GM21381 (cell line): Measurements from ENCODE around the gene CCL2.

Experiments used
- ATAC-seq: cut with Tn5 transposase; IDR thresholded peaks from one replicate; pipeline ENCODE4 v1.9.1; 2021; ENCODE audit warnings: mild to moderate bottlenecking, moderate library complexity; ENCODE audit not compliant: unreplicated experiment

CCL2 gene

DNA sequence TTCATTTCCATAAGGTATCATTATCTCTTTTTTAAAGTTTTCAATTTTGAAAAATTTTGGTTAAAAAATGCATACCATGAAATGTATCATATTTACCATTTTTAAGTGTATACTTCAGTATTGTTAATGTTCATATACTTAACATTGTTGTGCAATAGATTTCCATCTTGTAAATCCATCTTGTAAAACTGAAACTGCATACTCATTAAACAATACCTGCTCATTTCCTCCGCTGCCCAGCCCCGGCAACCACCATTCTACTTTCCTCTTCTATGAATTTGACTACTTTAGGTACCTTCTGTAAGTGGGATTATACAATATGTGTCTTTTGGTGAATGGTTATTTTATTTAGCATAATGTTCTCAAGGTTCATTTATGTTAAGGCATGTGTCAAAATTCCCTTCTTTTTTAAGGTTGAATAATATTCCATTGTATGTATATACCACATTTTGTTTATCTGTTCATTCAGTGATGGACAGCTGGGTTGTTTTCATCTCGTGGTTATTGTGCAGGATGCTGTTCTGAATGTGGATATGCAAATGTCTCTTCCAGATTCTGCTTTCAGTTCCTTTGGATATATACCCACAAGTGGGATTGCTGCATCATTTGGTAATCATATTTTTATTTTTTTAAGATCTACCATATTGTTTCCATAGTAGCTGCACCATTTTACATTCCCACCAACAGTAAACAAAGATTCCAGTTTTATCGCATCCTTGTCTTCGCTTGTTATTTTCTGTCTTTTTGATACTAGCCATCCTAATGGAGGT, 6.7 kb downstream of the CCL2 start:
- ATAC-seq, result no peak

DNA sequence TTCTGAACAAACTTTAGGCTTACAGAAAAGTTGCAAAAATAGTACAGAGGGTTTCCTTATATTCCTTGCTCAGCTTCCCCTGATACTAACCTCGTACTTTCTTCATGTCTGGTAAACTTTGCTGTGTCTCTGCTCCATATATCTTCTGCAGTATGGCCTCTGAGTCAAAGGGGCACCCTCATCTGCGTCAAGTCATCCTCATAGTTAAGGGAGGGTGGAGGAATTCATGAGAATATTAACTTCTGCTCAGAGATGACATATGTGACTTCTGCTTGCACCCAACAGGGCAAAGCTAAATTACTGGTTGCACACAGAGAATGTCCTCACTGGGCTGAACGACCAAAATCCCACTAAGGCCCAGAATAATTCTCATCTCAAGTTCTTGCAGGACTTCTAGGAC, 10.6 kb downstream of the CCL2 start:
- ATAC-seq, result no peak

DNA sequence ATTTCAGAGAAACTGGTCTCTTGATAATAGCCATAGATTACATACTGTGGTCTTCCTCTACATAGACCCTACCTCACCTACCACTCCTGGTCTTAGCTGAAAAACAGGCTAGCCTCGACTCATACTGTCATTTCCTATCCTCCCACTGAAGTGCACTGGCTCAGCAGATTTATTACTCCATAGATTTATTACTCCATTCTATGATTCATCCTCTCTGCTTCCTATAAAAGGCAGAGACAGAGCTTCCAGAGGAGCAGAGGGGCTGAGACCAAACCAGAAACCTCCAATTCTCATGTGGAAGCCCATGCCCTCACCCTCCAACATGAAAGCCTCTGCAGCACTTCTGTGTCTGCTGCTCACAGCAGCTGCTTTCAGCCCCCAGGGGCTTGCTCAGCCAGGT, 14.9 kb downstream of the CCL2 start, which contains the start of gene CCL7:
CCL7 (plus strand) TSS at position 253 of the 400 bp plus-strand sequence; CDS start at position 323, 70 bp downstream.
- no peak for ATAC-seq

DNA sequence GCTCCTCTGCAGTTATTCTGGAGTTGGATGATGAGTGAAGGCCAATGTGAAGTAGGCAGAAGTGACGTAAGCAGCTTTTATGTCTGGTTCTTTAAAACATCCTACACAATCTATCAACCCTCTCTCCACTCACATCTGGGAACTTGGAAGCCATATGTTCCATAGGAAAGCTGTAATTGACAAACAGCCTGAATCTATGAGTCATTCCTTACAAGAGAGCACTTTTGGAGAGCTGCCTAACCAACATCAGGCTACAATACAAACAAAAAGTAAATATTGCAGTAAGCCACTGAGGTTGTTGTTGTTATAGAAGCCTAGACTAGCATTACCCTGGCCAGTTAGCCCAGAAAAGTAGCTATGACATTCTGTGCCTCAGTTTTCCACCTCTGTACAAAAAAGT, 20.8 kb downstream of the CCL2 start:
- no peak for ATAC-seq

DNA sequence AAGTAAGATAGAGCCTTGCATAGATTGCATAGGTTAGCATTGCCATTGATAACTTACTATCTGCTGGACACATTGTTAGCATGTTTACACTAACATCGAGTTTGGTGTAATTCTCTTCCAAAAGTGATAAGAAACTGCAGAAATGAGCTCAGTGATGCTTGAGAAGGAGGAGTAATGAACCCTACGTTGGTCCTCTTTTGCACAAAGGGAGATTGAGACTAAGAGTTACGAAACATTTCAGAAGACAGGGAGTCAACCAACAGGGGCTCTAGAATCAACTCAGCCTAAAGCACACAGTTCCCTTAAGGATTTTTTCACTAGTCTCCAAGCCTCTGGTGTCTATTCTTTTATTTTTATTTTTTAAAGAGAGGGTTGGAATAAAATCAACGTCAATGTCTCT, 21.7 kb downstream of the CCL2 start:
- ATAC-seq, result no peak

DNA sequence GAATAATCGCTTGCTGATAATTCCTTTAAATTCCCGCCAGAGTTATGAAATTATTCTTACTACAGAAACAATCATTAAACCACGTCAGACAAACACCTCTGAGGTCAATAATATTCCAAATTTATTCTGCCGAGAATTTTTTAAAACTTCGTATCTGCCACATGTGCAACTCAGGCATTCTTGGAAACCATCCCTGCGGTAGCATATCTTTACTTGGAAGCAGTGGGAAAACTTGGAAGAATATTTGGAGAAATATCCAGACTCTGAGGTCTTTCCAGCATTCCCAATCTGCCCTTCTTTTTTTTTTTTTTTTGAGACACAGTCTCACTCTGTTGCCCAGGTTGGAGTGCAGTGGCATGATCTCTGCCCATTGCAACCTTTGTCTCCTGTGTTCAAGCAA, 28.5 kb downstream of the CCL2 start:
- no peak for ATAC-seq

DNA sequence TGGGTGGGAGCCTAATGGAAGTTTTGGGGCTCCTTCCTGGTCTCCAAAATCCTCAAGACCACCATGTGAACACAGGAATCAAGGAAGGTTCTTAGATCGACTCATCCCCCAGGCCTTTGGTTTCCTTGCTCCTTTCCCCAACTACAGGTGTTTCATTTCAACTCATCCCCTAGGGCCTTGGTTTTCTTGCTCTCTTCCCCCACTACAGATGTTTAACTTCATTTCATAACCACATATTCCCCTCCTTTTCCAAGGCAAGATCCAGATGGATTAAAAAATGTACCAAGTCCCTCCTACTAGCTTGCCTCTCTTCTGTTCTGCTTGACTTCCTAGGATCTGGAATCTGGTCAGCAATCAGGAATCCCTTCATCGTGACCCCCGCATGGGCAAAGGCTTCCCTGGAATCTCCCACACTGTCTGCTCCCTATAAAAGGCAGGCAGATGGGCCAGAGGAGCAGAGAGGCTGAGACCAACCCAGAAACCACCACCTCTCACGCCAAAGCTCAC, 30.3 kb downstream of the CCL2 start, which contains the start of gene CCL11:
CCL11 (plus strand) TSS at position 457 of the 507 bp plus-strand sequence. CDS start 67 bp downstream, outside the sequence.
- ATAC-seq, result no peak

DNA sequence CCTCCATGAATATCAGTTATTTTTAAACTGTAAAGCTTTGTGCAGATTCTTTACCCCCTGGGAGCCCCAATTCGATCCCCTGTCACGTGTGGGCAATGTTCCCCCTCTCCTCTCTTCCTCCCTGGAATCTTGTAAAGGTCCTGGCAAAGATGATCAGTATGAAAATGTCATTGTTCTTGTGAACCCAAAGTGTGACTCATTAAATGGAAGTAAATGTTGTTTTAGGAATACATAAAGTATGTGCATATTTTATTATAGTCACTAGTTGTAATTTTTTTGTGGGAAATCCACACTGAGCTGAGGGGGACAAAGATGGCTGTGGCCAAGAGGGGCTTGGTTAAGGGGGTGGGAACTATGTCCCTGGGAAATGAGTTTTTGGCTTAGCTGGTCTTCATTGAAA, 32.8 kb downstream of the CCL2 start:
- no peak for ATAC-seq

DNA sequence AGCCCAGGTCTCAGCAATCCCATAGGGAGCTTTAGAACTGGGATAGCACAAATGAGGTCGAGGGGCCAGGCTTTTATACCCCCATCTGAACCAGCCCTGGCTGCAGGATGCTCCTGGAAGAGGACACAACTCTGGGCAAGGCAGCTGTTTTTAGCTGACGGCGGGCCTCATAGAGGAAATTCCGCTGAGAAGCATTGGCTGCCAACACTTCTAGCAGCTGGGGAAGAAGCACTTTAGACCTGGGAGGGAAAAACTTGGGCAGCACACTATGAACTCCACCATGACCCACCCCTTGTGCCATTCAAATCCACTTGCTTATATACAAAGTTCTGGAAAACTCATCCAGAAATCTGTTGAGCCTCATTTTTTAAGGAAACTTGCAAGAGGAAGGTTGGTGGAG, 35.5 kb downstream of the CCL2 start:
- no peak for ATAC-seq

DNA sequence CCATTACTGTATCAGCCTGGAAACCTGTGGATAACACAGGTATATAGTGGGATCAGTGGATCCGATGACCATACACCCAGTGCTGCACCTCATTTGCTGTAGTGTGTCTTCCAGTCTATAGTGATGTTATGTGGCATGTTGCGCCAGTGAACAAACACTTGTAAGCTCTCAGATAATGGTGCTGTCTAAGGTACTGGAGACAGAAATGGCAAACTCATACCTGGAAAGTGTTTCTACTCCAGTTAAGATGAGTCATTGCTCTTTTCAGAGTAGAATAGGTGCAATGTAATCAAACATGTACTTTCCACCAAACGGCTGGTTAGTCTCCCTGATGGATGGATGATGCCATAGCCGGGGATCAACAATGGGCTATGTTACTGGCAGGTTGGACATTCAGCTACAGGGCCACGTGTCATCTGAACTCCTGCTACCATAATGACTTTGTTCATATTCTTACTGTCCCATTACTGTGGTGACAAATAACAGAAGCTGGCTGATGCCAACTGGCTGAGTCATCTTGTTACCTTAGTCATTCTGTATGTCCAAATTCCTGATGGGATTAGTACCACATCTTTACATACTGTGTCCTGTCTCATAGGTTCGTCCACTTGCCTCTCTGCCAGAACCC, 36.8 kb downstream of the CCL2 start:
- no peak for ATAC-seq

DNA sequence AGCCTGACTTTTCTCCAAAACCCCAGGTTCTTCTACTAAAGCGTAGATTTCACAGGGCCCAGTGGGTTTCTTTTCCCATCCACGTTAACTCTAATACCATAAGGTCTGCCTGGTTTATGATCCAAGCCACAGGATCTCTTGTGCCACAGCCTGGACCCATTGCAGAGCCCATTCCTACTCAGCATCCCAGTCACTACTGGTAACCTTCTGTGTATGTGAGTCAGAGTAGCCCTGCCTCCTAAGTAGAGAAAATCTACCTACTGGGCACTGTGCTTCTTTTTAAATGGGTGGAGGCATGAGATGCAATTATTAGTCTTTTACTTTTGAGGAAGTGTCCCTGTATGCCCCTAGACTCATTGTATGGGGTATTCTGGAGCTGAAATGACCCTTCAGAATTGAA, 43.9 kb downstream of the CCL2 start:
- ATAC-seq, result no peak

DNA sequence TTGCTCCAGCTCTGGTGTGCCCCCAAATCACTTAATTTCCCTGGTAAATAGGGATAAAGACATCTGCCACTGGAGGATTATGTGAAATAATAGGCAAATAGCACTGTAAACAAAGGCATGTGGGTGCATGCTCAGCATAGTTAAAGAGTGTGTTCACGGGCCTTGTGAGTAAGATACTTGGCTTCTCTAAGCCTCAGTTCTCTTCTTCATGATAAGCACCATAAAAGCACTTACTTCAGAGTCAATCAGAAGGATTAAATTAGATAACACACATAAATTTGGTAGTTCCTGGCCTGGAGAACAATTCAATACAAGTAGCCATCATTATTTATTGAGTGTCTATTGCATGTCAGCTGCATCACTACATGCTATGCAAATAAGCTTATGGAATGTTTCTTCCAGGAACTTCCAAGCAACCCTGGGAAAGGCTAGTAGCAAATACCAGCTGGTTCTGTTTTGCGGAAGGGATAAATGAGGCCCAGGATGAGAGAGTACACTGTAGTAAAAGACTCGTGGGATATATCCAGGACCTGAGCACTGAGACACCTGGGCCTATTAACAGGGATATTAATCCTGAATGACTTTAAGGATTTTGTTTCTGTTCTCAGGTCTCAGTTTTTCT, 45.0 kb downstream of the CCL2 start:
- ATAC-seq, result no peak

DNA sequence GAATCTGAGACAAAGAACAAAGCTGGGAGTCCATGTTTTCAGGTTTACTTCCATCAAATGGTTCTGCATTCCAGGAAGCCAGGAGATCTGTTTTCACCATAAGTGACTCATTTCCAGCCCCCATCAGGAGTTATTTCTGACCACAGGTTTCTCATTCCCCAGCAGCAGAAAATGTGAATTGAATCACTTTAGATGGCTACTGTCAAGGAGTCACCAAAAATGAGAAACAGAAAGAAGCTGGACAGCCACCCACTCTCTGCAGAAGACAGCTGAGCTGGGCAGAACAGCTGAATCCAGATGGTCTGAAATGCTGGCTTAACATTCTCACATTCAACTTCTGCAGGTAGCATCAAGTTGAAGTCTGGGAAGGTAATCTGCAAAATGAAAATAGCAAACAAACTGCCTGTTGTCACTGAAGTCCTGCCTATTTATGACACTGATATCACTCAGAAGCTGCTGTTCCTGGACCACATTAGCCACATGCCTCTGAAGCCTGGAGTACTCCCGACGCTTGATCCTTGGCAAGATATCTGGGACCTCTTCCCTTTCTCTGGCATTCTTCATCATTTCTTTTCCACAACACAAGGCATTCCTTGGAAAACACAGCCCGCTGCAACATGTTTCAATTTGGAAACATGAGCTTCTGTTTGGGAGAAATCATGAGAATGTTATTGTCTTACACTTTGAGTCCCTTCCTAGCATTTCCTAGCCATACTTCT, 45.7 kb downstream of the CCL2 start:
- ATAC-seq, result no peak

DNA sequence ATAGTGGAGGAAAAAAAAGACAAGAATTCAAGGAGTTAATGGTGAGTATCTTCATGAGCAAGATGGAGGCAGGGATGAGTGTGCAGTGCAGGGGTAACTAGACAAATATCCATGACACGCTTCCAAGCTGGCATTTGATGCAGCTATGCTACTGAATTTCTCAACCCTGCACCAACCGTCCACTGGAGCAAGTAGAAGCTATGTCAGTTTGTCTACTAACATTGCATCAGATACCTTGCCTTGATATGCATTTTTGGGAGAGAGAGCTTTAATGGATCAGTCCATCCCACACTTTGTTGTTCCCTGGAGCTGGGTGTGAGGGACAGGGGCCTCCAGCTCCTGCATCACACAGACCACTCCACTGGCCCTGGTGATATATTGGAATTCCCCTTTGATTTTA, 46.9 kb downstream of the CCL2 start:
- no peak for ATAC-seq

DNA sequence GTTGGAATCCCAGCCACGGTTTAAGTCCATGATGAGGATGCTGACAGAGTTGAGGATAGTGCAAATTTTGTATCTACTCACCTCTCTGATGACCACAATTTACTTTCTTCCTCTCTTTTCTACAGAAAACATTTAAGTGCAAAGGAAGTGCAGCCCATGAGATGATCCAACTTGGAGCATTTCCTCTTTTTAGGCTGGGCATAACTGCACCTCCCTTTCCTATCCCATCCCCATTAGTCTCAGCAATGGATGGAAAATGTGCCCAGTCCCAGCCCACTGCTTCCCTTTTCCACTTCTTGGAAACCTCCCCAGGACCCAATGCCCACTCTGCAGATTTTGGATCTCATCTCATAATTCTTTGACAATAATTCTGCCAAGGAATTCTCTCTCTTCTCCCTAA, 47.6 kb downstream of the CCL2 start:
- ATAC-seq, result no peak

DNA sequence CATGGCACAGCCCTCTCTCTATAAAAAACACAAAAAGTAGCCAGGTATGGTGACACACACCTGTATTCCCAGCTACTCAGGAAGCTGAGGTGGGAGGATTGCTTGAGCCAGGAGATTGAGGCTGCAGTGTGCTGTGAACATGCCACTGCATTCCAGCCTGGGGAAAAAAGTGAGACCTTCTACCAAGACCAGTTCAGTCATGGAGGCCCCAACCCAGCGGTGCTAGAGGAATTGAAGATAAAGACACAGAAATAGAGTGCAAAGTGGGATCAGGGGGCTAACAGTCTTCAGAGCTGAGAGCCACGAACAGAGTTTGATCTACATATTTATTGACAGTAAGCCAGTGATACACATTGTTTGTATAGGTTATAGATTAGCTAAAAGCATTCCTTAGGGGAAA, 48.5 kb downstream of the CCL2 start:
- no peak for ATAC-seq

DNA sequence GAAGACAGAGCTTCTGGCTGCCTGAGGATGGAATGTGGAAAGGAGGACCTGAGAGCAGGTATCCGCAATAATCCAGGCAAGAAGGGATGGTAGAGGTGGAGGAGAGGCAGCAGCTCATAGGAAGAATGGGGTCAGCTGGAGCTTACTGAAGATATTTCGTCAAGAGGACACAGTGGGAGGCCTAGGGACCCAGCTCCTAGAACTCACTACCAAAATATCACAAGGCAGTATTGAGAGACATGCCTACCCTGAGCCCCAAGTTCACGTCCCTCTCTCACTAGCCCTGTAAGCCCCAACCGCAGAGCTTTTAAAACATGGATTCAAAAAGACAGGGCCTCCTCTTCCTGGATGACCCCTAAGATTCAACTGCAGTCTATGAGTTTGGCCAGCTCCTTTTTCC, 50.0 kb downstream of the CCL2 start:
- no peak for ATAC-seq

DNA sequence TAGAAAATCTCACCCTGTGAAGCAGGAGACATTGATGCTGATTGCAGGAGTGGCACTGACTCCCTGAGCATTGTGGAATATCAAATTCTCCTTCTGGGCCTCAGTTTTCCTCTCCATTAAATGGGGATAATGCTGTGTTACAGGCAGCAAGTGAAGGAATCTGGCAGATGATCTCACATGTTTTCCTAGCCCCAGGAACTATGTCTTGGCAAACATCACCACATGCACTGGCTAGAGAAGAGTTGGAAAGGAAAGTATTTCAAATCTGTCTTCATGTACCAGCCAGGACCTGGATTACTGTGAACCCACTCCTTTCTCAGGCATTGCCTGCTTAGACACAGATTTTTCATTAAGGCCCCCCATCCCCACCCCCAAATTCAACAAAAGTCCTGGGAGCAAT, 50.5 kb downstream of the CCL2 start:
- ATAC-seq, result no peak

DNA sequence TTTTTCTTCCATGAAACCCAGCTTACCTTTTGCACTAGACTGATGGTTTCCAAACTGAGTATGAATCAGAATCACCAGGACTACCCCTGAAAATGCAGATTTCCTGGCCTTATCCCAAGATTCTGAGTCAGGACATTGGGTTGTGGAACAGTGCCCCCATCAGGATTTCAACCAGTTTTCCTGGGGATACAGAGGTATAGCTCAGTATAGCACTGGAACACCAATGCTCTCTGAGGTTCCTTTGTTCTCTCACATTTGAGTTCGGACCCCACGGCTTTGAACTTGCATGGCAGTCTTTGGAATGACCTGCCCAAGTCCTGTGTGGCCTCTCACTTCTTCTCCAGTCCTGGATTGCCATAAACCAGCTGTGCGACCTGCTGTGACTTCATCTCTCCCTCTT, 51.4 kb downstream of the CCL2 start:
- no peak for ATAC-seq
